Measurements from ENCODE around the gene TAF1B.
A peak's percentile ranks its signal among the peaks of the same experiment; 100 is the strongest.

The TAF1B gene

DNA sequence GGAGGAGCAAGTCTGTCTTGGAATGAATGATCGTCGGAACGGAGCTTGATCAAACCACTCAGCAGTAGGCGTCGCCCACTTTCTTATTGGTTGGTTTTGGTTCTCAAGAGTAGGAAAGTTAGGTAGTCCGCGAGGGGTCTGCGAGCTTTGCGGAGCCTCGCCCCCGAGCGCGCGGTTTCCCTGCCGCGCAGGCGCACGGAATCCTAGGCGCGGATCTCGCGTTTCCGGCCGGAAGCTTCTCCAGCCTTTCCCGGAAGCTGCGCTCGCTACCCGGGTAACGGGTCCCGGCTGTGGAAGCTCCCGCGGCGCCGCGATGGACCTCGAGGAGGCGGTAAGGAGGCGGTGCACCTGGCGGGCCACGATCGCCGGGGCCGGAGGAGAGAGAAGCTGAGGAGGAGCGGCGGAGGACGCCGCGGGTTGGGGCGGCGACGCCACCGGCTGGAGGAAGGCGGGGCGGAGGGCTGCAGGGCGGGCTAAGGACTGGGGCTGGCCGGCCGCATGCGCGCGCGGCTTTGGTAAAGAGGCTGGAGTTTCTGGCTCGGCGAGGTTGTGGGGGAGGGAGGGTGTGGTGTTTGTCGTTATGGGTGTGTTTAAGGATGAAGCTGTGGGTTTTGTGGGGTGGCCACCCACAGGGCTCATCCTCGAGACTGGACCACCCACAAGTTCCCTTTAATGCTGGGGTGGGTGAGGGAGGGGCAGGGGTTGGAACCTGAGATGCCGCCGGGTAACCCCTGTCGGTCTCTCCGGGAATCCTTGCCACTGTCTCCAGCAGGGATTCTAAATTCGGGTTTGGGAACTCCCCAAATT is at the start of gene TAF1B:
TSS of gene TAF1B (plus strand) at position 246 of the 807 bp plus-strand sequence. CDS start at position 314, 68 bp downstream.
- FAIRE-seq (peak; percentile 84), DNase-seq (ENCODE audit: insufficient read length, low spot score) (peak; percentile 76)

DNA sequence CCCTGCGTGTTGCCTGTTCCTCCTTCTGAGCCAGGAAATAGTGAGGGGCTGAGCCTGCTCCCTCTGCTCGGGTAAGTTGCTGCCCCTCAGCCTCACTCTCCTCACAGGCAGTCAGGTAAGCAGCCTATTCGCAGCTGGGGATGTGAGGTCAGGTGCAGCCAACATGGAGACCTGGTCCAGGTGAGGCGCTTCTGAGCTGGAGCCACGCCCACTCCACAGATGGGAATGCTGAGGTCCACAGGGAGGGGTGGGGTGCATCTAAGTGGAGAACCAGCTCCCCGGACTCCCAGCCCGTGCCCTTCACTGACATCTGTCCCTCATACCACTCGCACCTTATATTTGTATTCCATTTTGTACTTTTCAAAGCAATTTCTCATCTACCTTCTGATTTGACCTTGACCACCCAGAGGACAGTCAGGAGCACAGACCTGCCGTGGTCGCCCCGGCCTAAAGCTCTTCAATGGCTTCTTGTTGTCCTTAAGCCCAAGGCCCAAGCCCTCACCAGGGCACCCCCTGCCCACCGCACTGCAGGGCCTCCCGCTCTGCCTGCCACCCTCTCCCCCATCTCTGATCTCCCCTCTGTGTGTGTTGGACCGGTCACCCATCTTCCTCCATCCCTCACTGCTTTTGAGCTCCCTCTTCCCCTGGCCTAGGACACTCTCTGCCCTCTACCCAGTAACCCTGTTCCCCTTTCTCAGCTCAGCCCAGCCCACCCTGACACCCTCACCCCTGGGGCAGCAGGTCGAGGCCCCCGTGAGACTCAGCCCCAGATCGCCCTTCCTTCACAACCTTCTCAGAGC is 49.2 kb upstream of the TAF1B start:
- FAIRE-seq, result no peak
- no peak for DNase-seq (ENCODE audit: insufficient read length, low spot score)

- FAIRE-seq, result no peak
- DNase-seq (ENCODE audit: insufficient read length, low spot score), result no peak
Measured at GRCh38 chr2:9795071-9795470, 48.2 kb upstream of the TAF1B start.

- FAIRE-seq, result no peak
- DNase-seq (ENCODE audit: insufficient read length, low spot score), result no peak
Measured at GRCh38 chr2:9796056-9797010, 46.9 kb upstream of the TAF1B start.

DNA sequence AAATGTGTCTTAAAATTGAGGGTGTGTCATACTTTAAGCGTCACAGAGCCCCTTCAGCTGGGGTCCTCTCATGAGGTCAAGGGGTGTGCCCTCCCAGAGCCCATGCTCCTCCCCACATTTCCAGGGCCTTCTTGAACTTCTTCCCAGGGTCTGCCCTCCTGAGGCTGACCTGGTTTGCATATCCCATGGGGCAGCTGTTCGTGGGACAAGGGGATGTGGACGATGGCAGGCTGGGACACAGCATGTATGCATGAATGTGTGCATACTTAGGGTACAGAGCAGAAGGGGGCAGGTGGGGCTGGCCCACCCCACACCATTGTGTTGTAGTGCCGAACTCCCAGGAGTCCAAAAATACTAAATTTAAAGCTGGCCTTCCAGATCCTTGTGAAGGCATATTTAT is 46.2 kb upstream of the TAF1B start:
- DNase-seq (ENCODE audit: insufficient read length, low spot score) (no peak), FAIRE-seq (no peak)

GRCh38 chr2:9797681-9798556 is 45.4 kb upstream of the TAF1B start:
- FAIRE-seq, result no peak
- no peak for DNase-seq (ENCODE audit: insufficient read length, low spot score)

GRCh38 chr2:9799011-9799596 is 44.2 kb upstream of the TAF1B start:
- no peak for DNase-seq (ENCODE audit: insufficient read length, low spot score)

GRCh38 chr2:9799729-9800632 is 43.3 kb upstream of the TAF1B start:
- FAIRE-seq (peak; percentile 95), DNase-seq (ENCODE audit: insufficient read length, low spot score) (peak; percentile 90)

More at GRCh38 chr2:9799011-9799596, 44.2 kb upstream of the TAF1B start:
- FAIRE-seq, result peak; percentile 61

DNA sequence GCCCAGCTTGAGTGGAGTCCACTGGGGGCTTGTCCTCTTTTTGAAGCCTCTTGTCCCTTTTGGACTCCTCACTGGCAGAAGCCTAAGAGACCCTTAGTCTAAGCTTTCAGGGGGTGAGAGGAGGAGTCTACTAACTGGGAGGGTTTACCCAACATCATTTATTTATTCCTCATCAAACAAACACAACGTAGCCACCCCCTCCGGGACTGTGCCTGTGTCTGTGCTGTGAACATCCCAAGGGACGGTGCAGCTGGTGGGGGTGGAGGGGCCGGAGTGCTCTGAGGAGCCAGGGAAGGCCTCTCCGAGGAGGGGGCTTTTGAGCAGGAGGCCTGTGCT is 42.7 kb upstream of the TAF1B start:
- DNase-seq (ENCODE audit: insufficient read length, low spot score), result no peak

GRCh38 chr2:9800975-9801726 is 42.1 kb upstream of the TAF1B start:
- DNase-seq (ENCODE audit: insufficient read length, low spot score), result no peak
- FAIRE-seq, result no peak

More for the DNA sequence above, 42.7 kb upstream of the TAF1B start:
- no peak for FAIRE-seq

GRCh38 chr2:9802576-9802993 is 40.7 kb upstream of the TAF1B start:
- DNase-seq (ENCODE audit: insufficient read length, low spot score), result no peak
- FAIRE-seq, result no peak

GRCh38 chr2:9803023-9803805 is 40.1 kb upstream of the TAF1B start:
- DNase-seq (ENCODE audit: insufficient read length, low spot score) (no peak), FAIRE-seq (no peak)

GRCh38 chr2:9805435-9806297 is 37.6 kb upstream of the TAF1B start:
- FAIRE-seq (no peak), DNase-seq (ENCODE audit: insufficient read length, low spot score) (no peak)

DNA sequence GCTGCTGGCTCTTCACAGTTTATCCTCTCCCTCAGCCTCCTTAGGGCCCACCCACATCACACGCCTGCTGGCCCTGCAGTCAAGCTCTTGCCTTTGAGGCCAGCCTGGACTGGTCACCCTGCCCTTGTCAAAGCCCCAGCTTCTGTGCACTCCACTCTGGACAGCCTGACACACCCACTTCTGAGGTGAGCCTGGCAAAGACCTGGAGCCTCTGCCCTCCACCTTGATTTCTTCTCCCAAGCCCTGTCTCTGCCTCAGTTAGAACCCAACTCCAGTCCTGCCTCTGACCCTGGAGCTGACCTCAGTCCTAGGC is 37.0 kb upstream of the TAF1B start:
- FAIRE-seq (no peak), DNase-seq (ENCODE audit: insufficient read length, low spot score) (no peak)

DNA sequence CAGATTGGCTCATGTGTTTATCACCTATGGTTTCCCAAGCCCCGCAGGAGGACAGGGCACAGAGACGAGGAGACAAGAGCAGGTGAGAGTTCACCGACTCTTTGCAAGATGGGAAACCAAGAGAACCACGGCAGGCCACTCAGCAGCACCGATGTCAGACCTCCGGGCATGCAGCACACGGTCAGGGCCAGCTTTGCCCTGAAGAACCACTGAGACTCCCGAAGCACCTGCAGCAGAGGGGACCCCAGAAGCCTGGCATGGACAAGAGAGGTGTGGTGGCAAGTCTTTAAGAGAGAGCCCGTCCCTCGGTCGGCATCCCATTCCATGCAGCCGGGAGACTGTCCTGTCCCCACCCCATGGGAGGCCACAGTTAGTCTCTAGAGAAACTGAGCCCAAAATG is 36.6 kb upstream of the TAF1B start:
- FAIRE-seq (no peak), DNase-seq (ENCODE audit: insufficient read length, low spot score) (no peak)

DNA sequence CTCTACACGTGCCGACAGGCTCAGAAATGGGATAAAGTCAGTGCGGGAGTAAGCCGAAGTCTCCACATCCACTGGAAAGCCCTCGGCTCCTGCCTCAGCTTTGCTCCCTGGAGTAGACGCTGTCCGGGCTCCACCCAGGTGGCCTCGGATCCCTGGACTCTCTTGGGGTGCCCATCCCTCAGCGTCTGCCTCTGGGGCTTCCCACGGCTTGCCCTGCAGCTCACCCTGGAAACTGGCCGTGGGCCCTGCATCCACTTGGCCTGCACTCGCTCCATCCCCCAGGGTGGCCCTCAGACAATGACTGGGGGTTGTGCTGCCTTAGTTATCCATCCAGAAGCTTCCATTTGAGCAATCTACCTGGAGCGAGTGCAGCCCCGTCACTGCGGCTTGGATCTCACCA is 36.2 kb upstream of the TAF1B start:
- no peak for FAIRE-seq
- DNase-seq (ENCODE audit: insufficient read length, low spot score), result no peak

Measured in GM19239 (cell line).